HK-2 (cell line): ENCODE measurements around the gene CHRM4.

Experiments
- DNase-seq: peaks from one replicate; pipeline ENCODE4 v3.0.0-alpha.2; 2018; ENCODE audit not compliant: unreplicated experiment

The CHRM4 gene

DNA sequence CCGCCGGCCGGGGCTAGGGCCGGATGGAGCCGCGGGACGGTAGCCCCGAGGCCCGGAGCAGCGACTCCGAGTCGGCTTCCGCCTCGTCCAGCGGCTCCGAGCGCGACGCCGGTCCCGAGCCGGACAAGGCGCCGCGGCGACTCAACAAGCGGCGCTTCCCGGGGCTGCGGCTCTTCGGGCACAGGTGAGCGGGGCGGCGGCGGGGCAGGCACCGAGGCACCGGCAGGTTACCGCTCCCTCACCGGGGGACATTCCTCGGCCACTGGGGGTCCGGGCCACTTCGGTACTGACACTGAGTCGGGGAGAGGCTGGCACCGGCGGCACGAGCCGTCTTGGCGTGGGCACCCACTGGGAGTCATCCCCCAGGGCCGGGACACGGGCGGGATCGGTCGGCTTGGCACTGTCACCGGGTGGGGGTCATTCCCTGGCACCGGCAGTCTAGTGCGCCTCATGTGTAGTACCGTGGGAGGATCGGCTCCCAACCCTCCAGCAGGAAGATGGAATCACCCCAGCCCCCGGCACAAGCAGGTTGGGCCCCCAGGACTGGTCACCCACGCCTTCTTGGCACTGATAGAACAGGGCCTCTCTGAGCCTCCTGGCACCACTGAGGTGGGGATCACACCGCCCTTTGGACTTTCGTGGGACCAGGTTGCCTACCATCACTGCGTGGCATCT is 43.8 kb downstream of the CHRM4 start:
- DNase-seq: no peak

GRCh38 chr11:46346886-46347636 is 44.5 kb downstream of the CHRM4 start, which contains the start of gene DGKZ:
Gene DGKZ (plus strand): TSS chr11:46347463. CDS start chr11:46347660, 197 bp downstream.
- DNase-seq: peak; percentile 84

- no peak for DNase-seq
Measured at GRCh38 chr11:46345881-46346484, 45.6 kb downstream of the CHRM4 start.

DNA sequence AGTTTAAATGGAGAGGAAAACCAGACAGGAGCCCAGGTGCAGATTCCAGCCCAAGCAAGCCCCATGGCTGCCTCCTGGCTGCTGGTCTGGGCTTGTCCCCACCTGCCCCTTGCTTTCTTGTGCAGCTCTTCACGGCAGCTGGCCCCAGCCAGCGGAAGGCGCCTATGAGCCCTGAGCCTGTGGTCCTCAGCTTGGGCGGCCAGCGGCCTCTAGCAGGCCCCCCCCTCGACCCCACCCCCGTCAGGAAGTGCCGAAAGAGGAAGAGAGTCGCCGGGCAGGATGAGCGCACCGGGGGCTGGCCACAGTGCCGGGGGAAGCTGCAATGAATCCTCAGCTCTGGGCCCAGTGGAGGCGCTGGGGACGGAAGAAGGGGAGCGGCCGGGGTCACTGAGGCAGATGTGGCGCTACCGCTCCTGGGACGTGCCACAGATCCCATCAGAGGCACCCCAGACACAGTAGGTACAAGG is 46.4 kb downstream of the CHRM4 start:
- no peak for DNase-seq

DNA sequence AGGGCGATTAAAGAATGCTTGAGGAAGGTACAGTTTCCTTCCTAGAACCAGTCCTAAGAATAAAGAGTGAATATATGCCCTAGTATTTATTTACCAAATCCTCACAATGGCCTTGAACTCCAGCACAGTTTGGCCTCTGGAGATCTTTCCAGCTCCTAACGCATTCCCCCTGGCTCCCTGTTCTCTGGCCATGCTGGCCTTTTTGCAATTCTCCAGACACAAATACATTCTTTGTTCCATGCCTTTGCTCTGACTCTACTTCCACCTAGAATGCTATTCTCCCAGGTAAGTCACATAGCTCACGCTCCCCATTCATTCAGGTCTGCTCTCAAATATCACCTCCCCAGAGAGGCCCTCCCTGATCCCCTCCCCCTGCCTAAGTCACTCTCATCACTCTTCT is 48.1 kb downstream of the CHRM4 start:
- DNase-seq: no peak

DNA sequence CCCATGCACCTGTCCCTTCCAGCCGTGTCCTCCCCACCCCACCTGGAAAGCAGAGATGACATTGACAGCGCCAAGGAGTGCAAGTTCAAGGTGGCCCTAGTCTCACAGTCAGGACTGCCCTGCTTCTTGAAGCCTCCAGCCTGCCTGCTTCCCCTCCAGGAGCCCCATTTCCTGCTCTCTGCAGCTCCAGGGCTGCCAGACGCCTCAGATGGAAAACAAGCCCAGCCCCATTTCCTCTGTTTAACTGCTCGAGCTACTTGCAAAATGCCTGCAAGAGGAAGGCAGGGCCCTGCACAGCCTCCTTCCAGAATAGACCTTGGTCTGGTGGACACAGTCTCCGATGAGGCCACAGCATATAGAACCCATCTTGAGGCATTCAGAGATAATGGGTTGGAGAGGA is 49.3 kb downstream of the CHRM4 start:
- no peak for DNase-seq

- DNase-seq: no peak
Measured at GRCh38 chr11:46341454-46341853, 50.1 kb downstream of the CHRM4 start.

DNA sequence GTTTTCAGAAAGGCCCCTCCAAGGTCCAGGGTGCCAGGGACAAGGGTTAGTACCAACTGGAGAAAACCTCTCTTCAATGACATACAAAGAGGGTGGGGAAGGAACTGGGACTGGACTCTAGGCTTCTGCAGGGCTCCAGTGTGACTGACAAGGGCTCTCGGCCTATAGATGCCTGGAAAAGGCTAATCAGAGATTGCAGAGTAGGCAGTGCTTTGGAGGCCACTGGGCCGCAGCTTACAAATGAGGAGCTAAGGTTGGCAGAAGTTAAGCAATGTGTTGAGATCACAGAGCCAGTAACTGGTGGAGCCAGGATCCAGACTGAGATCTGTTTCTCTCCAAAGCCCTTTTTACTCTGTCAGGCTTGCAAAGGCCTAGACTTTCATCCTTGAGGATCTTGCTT is 51.8 kb downstream of the CHRM4 start:
- DNase-seq: no peak

DNA sequence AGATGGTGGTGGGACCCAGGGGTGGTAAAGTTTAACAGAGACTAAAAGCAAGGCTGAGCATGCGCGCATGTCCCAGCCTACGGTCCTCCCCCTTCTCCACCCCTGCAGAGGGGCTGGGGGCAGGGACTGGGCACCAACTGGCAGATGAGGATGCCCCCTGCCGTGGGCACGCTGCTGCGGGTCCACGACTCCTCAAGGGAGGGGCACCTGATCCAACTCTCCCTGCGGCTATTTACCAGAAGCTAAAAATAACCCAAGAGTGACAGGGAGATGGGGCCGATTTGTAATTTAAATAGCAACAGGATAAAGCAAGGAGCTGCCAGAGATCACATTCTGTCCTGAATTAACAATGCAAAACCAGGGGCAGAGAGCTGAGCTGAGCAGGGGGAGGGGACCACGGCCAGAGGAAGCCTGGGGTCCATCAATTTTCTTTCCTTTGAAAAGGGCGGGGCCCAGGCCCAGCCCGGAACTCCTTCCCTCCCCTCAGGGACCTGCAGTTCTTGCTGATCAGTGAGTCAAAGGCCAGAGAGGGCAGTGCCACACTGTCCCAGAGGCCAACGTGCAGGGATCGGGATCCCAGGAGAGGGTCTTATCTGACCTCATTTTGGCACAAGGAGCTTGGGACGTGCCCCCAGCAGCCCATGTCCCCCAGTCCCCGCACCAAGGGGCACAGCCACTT is 52.4 kb downstream of the CHRM4 start:
- no peak for DNase-seq

- DNase-seq: no peak
Measured at GRCh38 chr11:46338636-46338987, 53.0 kb downstream of the CHRM4 start.

DNA sequence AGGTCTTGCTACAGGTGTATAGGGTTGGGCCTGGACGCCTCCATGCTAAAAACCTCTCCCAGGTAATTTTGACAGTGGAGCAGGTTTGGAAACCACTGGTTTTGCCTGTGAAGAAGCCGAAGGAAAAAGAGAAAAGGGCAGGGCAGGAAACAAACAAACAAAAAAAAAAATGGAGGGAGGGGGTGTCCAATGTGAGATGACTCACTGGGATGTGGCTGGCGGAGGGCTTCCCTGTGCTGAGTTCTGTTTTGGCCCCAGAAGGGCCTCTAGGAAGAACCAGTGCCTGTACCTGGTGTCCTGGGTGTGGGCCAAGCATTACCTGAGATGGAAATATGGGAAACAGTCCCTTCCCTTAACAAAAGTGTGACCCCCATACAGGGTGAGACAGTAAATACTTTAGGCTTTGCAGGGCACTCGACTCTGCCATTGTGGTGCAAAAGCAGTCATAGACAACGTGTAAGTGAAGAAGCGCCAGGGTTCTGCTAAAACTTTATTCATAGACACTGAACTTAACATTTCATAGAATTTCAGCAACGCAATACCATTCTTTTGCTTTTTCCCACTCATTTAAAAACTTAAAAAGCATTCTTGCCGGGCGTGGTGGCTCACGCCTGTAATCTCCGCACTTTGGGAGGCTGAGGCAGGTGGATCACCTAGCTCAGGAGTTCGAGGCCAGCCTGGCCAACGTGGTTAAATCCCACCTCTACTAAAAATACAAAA is 53.8 kb downstream of the CHRM4 start:
- no peak for DNase-seq

DNA sequence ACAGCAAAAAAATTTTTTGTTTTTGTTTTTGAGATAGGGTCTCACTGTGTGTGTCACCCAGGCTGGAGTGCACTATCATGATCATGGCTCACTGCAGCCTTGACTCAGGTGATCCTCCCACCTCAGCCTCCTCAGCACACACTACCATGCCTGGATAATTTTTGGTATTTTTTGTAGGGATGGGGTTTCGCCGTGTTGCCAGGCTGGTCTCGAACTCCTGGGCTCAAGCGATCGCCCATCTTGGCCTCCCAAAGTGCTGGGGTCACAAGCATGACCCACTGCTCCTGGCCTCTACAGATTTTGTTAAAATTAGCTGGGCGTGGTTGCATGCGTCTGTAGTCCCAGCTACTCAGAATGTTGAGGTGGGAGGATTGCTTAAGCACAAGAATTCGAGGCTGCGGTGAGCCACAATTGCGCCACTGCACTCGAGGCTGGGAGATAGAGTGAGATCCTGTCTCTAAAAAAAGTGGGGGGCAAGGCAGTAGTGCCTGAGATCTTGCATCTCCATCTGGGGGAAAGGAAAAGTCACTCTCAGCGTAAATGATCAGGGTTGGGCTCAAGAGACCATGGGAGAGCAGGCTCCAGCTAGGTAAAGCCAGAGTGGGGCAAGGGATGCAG is 54.9 kb downstream of the CHRM4 start:
- no peak for DNase-seq

DNA sequence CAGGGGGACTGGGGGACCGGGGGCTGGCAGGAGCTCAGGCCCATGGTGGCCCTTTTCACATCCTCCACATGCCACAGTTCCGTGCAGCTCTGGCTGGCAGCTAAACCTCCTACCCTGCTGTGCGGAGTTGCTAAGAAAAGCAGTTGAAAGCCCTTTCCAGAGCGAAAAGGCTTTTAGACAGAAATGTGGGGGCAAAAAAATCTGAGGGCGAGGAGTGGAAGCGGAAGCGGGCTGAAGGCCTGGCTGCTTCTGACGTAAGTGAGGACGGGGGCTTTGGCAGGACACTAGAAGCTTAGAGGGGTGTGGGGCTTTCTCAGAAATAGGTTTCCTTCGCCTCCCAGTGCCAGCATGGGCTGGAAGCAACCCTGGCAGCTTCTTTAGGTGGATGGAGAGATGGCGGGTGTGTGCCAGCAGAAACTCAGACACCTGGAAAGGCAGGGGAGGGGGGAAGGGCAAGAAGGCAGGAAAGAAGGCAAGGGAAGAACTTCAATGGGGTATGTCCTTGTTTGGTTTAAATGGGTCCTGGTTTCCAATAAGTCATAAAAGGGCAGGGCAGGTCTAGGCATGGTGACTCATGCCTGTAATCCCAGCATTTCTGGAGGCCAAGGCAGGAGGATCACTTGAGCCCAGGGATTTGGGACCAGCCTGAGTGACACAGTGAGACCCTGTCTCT is 55.5 kb downstream of the CHRM4 start:
- no peak for DNase-seq

DNA sequence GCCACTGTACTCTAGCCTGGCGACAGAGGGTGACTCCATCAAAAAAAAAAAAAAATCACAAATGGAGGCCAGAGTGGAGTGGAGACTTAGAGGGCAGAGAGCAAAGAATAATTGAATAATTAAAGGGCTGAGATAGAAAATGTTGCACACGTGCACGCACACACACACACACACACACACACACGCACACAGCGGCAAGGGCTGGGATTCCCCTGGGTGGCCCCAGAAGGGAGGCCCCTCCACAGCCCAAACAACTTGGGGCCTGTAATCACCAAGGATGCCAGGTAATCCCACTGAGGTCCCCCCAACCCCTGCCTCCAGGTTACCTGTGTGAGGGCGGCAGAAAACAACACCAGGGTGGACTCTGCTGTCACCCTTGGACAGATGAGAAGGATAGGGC is 56.3 kb downstream of the CHRM4 start:
- no peak for DNase-seq

DNA sequence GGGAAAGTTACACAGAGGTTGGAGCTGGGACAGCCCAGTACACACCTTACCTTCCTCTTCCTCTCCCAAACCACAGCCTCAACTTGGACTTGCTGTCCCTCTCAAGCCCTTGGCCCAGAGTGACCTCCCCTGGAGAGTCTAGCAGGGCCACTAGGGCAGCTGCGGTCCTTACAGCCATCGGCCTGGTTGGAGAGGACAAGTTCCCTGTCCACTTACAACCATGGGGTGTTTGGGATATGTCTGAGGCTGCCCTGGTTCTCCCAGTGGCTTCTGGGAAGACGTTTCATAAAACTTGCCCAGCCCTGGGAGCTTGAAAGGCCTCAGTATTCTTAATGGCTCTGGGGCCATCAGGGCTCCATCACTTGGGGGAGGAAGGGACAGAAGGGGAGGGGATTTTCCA is 57.4 kb downstream of the CHRM4 start:
- DNase-seq: no peak
